HEK293T (cell line): ENCODE measurements around the gene ATPAF2.

ENCODE experiments used
- CTCF ChIA-PET: fragments of 350-600 bp; formaldehyde crosslinking; extraction: SDS; loops from one replicate; lab custom pipeline; 2021; ENCODE audit warnings: antibody characterized with exemption, inconsistent platforms; lab: Yijun Ruan, JAX
- POLR2A ChIA-PET: fragments of 350-600 bp; formaldehyde crosslinking; extraction: SDS; loops from one replicate; lab custom pipeline; 2020; ENCODE audit warnings: antibody characterized with exemption, inconsistent platforms; lab: Yijun Ruan, JAX
- DNase-seq: peaks from one replicate; pipeline ENCODE4 v3.0.0; 2012; ENCODE audit warnings: mixed read lengths; ENCODE audit errors: extremely low spot score
- ARNT ChIP-seq: fragments of 450-650 bp; IDR thresholded peaks from 2 replicates; pipeline ENCODE4 v1.6.1; 2017; ENCODE audit warnings: mild to moderate bottlenecking
- BHLHE40 ChIP-seq: fragments of 450-650 bp; IDR thresholded peaks from 2 replicates; pipeline ENCODE4 v1.6.1; 2016; ENCODE audit warnings: mild to moderate bottlenecking, moderate library complexity, borderline replicate concordance
- CTBP1 ChIP-seq: fragments of 450-650 bp; IDR thresholded peaks from 2 replicates; pipeline ENCODE4 v1.6.1; 2016; ENCODE audit warnings: borderline replicate concordance
- ELF4 ChIP-seq: fragments of 450-650 bp; IDR thresholded peaks from 2 replicates; pipeline ENCODE4 v1.6.1; 2017; ENCODE audit warnings: antibody characterized with exemption
- FOXA1 ChIP-seq: fragments of 450-650 bp; IDR thresholded peaks from 2 replicates; pipeline ENCODE4 v1.6.1; 2016; ENCODE audit warnings: mild to moderate bottlenecking
- FOXK2 ChIP-seq: fragments of 450-650 bp; IDR thresholded peaks from 2 replicates; pipeline ENCODE4 v1.6.1; 2016; ENCODE audit warnings: mild to moderate bottlenecking
- FOXM1 ChIP-seq: fragments of 450-650 bp; IDR thresholded peaks from 2 replicates; pipeline ENCODE4 v1.6.1; 2017; ENCODE audit warnings: mild to moderate bottlenecking, borderline replicate concordance
- HDGF ChIP-seq: fragments of 450-650 bp; IDR thresholded peaks from 2 replicates; pipeline ENCODE4 v1.6.1; 2017; ENCODE audit warnings: antibody characterized with exemption, borderline replicate concordance
- L3MBTL2 ChIP-seq: fragments of 450-650 bp; conservative IDR thresholded peaks from 2 replicates; pipeline ENCODE4 v1.6.1; 2016; ENCODE audit warnings: mild to moderate bottlenecking
- LEF1 ChIP-seq: fragments of 450-650 bp; IDR thresholded peaks from 2 replicates; pipeline ENCODE4 v1.6.1; 2017; ENCODE audit warnings: mild to moderate bottlenecking, borderline replicate concordance
- NFRKB ChIP-seq: fragments of 450-650 bp; IDR thresholded peaks from 2 replicates; pipeline ENCODE4 v1.6.1; 2016; ENCODE audit warnings: mild to moderate bottlenecking, moderate library complexity
- PKNOX1 ChIP-seq: fragments of 450-650 bp; IDR thresholded peaks from 2 replicates; pipeline ENCODE4 v1.6.1; 2016
- SP1 ChIP-seq: fragments of 450-650 bp; IDR thresholded peaks from 2 replicates; pipeline ENCODE4 v1.6.1; 2017
- SUZ12 ChIP-seq: fragments of 450-650 bp; IDR thresholded peaks from 2 replicates; pipeline ENCODE4 v1.6.1; 2016; ENCODE audit warnings: mild to moderate bottlenecking
- TARDBP ChIP-seq: fragments of 450-650 bp; IDR thresholded peaks from 2 replicates; pipeline ENCODE4 v1.6.1; 2016
- ZNF384 ChIP-seq: fragments of 450-650 bp; IDR thresholded peaks from 2 replicates; pipeline ENCODE4 v1.6.1; 2016

ATPAF2 gene

GRCh38 chr17:17987187-17987896, 51.6 kb downstream of the ATPAF2 start:
- no peak for DNase-seq
- no peak for TF ChIP-seq PKNOX1
- ChIA-PET CTCF (no interaction called here), POLR2A (no interaction called here)

- ChIA-PET POLR2A (interaction anchor here (0.6 to 3.6 kb wide), 3 partner anchors 12 to 50 kb away, joined by 3 to 16 read pairs (median 3); partner anchors contain the start of genes DRC3 and TOM1L2), CTCF (interaction anchor here (1.0 to 1.2 kb wide), 2 partner anchors 51 to 97 kb away, joined by 3 read pairs; no protein-coding TSS in a partner anchor)
- TF ChIP-seq PKNOX1 (no peak), BHLHE40 (no peak), L3MBTL2 (no peak), ELF4 (no peak), FOXK2 (no peak), HDGF (no peak), TARDBP (no peak), ARNT (no peak), NFRKB (no peak)
- DNase-seq, result no peak
Measured at GRCh38 chr17:17985555-17985954, 53.4 kb downstream of the ATPAF2 start.

GRCh38 chr17:17985153-17985552, 53.8 kb downstream of the ATPAF2 start:
- ChIA-PET CTCF (interaction anchor here (1.0 to 1.2 kb wide), 3 partner anchors 17 to 97 kb away, joined by 3 read pairs; no protein-coding TSS in a partner anchor), POLR2A (interaction anchor here (0.6 to 3.6 kb wide), 3 partner anchors 12 to 50 kb away, joined by 3 to 16 read pairs (median 3); partner anchors contain the start of genes DRC3 and TOM1L2)
- no peak for DNase-seq
- TF ChIP-seq SUZ12 (no peak), TARDBP (no peak), L3MBTL2 (no peak), ELF4 (no peak), SP1 (no peak), PKNOX1 (no peak), HDGF (no peak), FOXM1 (no peak), FOXK2 (no peak), ARNT (no peak), LEF1 (no peak), BHLHE40 (no peak), ZNF384 (no peak), FOXA1 (no peak), NFRKB (no peak), CTBP1 (no peak)

- ChIA-PET CTCF (interaction anchor here (0.6 to 1.2 kb wide), 2 partner anchors 45 to 201 kb away, joined by 3 read pairs; no protein-coding TSS in a partner anchor), POLR2A (interaction anchor here (3.6 kb wide), 1 partner anchor 11 kb away, joined by 16 read pairs; the partner anchor contains the start of genes DRC3 and TOM1L2)
- no peak for TF ChIP-seq FOXM1
- TF ChIP-seq TARDBP, result no peak
- no peak for TF ChIP-seq PKNOX1
- TF ChIP-seq HDGF, result no peak
- TF ChIP-seq SP1, result no peak
- no peak for TF ChIP-seq SUZ12
- no peak for TF ChIP-seq CTBP1
- no peak for TF ChIP-seq ZNF384
- TF ChIP-seq ARNT, result no peak
- no peak for TF ChIP-seq LEF1
- no peak for TF ChIP-seq FOXK2
- no peak for TF ChIP-seq FOXA1
- TF ChIP-seq BHLHE40, result no peak
- no peak for TF ChIP-seq ELF4
- TF ChIP-seq L3MBTL2, result no peak
- no peak for TF ChIP-seq NFRKB
- no peak for DNase-seq
Measured at GRCh38 chr17:17983776-17984175, 55.2 kb downstream of the ATPAF2 start.

GRCh38 chr17:17983376-17983775, 55.6 kb downstream of the ATPAF2 start:
- no peak for DNase-seq
- ChIA-PET CTCF (interaction anchor here (0.6 to 1.2 kb wide), 2 partner anchors 46 to 201 kb away, joined by 3 read pairs; no protein-coding TSS in a partner anchor), POLR2A (interaction anchor here (3.6 kb wide), 1 partner anchor 10 kb away, joined by 16 read pairs; the partner anchor contains the start of genes DRC3 and TOM1L2)
- TF ChIP-seq ARNT (no peak), FOXK2 (no peak), FOXM1 (no peak), SUZ12 (no peak), L3MBTL2 (no peak), SP1 (no peak), BHLHE40 (no peak), ZNF384 (no peak), FOXA1 (no peak)
